Keratinocyte (primary cell): Measurements from ENCODE around the gene RUNX1. TPM values are rescaled to one million over a fixed set of nuclear protein-coding genes. Genes with fewer than 3 reads are reported as not detected.

Experiments used
- DNase-seq: peaks from one replicate; pipeline ENCODE4 v3.0.0-alpha.2; 2011; ENCODE audit warnings: low read depth, missing footprints, low spot score
- FAIRE-seq: peaks from 2 replicates; lab custom pipeline; 2011; peaks lifted over from hg19 to GRCh38; lab: Jason Lieb, UNC
- H2AFZ ChIP-seq: 2 replicates; pipeline ENCODE4 v1.6.0; 2012; ENCODE audit warnings: low read length, control low read depth, inconsistent platforms; ENCODE audit not compliant: control insufficient read depth
- H3K27ac ChIP-seq: 2 replicates; pipeline ENCODE4 v1.5.1; 2011; ENCODE audit warnings: low read length; ENCODE audit not compliant: control insufficient read depth, insufficient read depth
- H3K27me3 ChIP-seq: 3 replicates; pipeline ENCODE4 v1.6.0; 2011; ENCODE audit warnings: low read length; ENCODE audit not compliant: control insufficient read depth, insufficient read depth; ENCODE audit errors: extremely low read depth
- H3K36me3 ChIP-seq, 2 experiments: 2 replicates in 1 of 2; 3 replicates in 1 of 2; pipeline ENCODE4 v1.5.1; 2011; ENCODE audit warnings: low read length in 2 of 2, mild to moderate bottlenecking in 1 of 2; ENCODE audit not compliant: control insufficient read depth in 2 of 2, insufficient read depth in 2 of 2; ENCODE audit errors: extremely low read depth in 1 of 2
- H3K4me1 ChIP-seq: 3 replicates; pipeline ENCODE4 v1.5.1; 2011; ENCODE audit warnings: low read length; ENCODE audit not compliant: control insufficient read depth, insufficient read depth; ENCODE audit errors: extremely low read depth
- H3K4me2 ChIP-seq: 3 replicates; pipeline ENCODE4 v1.6.0; 2011; ENCODE audit warnings: low read depth, low read length; ENCODE audit not compliant: control insufficient read depth, insufficient read depth; ENCODE audit errors: extremely low read depth
- H3K4me3 ChIP-seq, 3 experiments: fragments of 200-600 bp in 1 of 3; sonication (generic) in 1 of 3; 2 replicates in 2 of 3; 3 replicates in 1 of 3; pipeline ENCODE4 v1.5.1; 2011 to 2016; ENCODE audit warnings: low read length in 3 of 3, mild to moderate bottlenecking in 3 of 3, control low read depth in 2 of 3, inconsistent platforms in 1 of 3, low read depth in 1 of 3, mixed read lengths in 1 of 3, mixed run types in 1 of 3, moderate library complexity in 1 of 3; ENCODE audit not compliant: control insufficient read depth in 2 of 3, insufficient read depth in 2 of 3; ENCODE audit errors: extremely low read depth in 1 of 3
- H3K79me2 ChIP-seq: 2 replicates; pipeline ENCODE4 v1.6.0; 2012; ENCODE audit warnings: low read length; ENCODE audit not compliant: control insufficient read depth, insufficient read depth
- H3K9ac ChIP-seq: 3 replicates; pipeline ENCODE4 v1.6.0; 2011; ENCODE audit warnings: low read length; ENCODE audit not compliant: control insufficient read depth, insufficient read depth; ENCODE audit errors: extremely low read depth
- H3K9me1 ChIP-seq: 3 replicates; pipeline ENCODE4 v1.6.0; 2011; ENCODE audit warnings: low read length; ENCODE audit not compliant: control insufficient read depth, insufficient read depth; ENCODE audit errors: extremely low read depth
- H3K9me3 ChIP-seq: 2 replicates; pipeline ENCODE4 v1.5.1; 2012; ENCODE audit warnings: low read depth, low read length; ENCODE audit not compliant: control insufficient read depth
- H4K20me1 ChIP-seq: 3 replicates; pipeline ENCODE4 v1.6.0; 2011; ENCODE audit warnings: low read length; ENCODE audit not compliant: control insufficient read depth, insufficient read depth; ENCODE audit errors: extremely low read depth
- CTCF ChIP-seq, 3 experiments: IDR thresholded peaks in 1 of 3; conservative IDR thresholded peaks in 1 of 3; optimal IDR thresholded peaks in 1 of 3; 2 replicates in 2 of 3; 3 replicates in 1 of 3; pipeline versions ENCODE3 to v1.5.1; 2011; ENCODE audit warnings: low read length in 3 of 3, mild to moderate bottlenecking in 3 of 3, moderate library complexity in 2 of 3, control low read depth in 1 of 3, inconsistent platforms in 1 of 3; ENCODE audit not compliant: insufficient read depth in 2 of 3; ENCODE audit errors: extremely low read depth in 1 of 3
- EZH2 ChIP-seq: IDR thresholded peaks from one replicate; pipeline ENCODE4 v1.6.1; 2012; ENCODE audit warnings: inconsistent platforms, mild to moderate bottlenecking, low read length, moderate library complexity
- dilution Hi-C: fragments of 300-500 bp; cut with MboI; formaldehyde crosslinking; loops from one replicate; pipeline ENCODE4 v1.7.0; 2020; ENCODE audit warnings: low sequenced_read_pairs; ENCODE audit not compliant: extremely low pct_ligation_motif_present
- polyA plus RNA-seq, 5 experiments: library from polyadenylated mRNA; depleted of rRNA in 3 of 5; stranded (reverse) in 3 of 5; stranded (forward) in 1 of 5; unstranded in 1 of 5; fragments of >200 nt; gene quantifications; 1 replicate in 1 of 5; 2 replicates in 3 of 5; 3 replicates in 1 of 5; pipeline versions ENCODE4 v1.2.1 to v1.2.3, GENCODE V29; 2011 to 2012; ENCODE audit warnings: missing spikeins in 2 of 5, low read depth in 1 of 5, low replicate concordance in 1 of 5

RUNX1 gene
- polyA plus RNA-seq, 1 donor (not counting 4 experiments of a cell fraction or from before 2014, with no cell fraction given), result 44.9 TPM

GRCh38 chr21:34781526-34781925 lies 267.6 kb downstream of the RUNX1 start:
- dilution Hi-C loops, result no loop called here
- DNase-seq (no peak), FAIRE-seq (no peak)
- H3K9ac ChIP-seq, result no peak overlapping the region
- H3K79me2 ChIP-seq, result no peaks in the 10 kb centered on the region
- H3K27ac ChIP-seq, result no peak overlapping the region
- TF ChIP-seq EZH2 (no peak), CTCF (optimal IDR thresholded peaks at IDR 0.05 in 1 of 3, IDR thresholded peaks at IDR 0.05 in 1 of 3, conservative IDR thresholded peaks at IDR 0.05 in 1 of 3; ENCODE audit: extremely low read depth in 1 of 3, insufficient read depth in 2 of 3, low read length in 3 of 3) (no peak)
- no peaks in the 10 kb centered on the region for H4K20me1 ChIP-seq
- no peaks in the 10 kb centered on the region for H3K9me1 ChIP-seq
- H3K27me3 ChIP-seq, result no peaks in the 10 kb centered on the region
- H3K9me3 ChIP-seq, result no peaks in the 10 kb centered on the region
- no peaks in the 10 kb centered on the region for H3K4me1 ChIP-seq
- no peak overlapping the region for H2AFZ ChIP-seq
- H3K4me2 ChIP-seq, result no peak overlapping the region
- no peaks in the 10 kb centered on the region for H3K36me3 ChIP-seq
- H3K4me3 ChIP-seq, result no peak overlapping the region

GRCh38 chr21:34779860-34780259 lies 269.2 kb downstream of the RUNX1 start:
- FAIRE-seq (no peak), DNase-seq (no peak)
- no peak overlapping the region for H3K9ac ChIP-seq
- H3K27me3 ChIP-seq, result no peaks in the 10 kb centered on the region
- no peaks in the 10 kb centered on the region for H4K20me1 ChIP-seq
- TF ChIP-seq EZH2 (no peak), CTCF (optimal IDR thresholded peaks at IDR 0.05 in 1 of 3, IDR thresholded peaks at IDR 0.05 in 1 of 3, conservative IDR thresholded peaks at IDR 0.05 in 1 of 3; ENCODE audit: extremely low read depth in 1 of 3, insufficient read depth in 2 of 3, low read length in 3 of 3) (no peak)
- no peak overlapping the region for H3K4me2 ChIP-seq
- no peaks in the 10 kb centered on the region for H3K79me2 ChIP-seq
- H3K27ac ChIP-seq, result no peak overlapping the region
- H3K4me3 ChIP-seq, result no peak overlapping the region
- dilution Hi-C loops, result no loop called here
- H3K9me3 ChIP-seq, result no peaks in the 10 kb centered on the region
- H2AFZ ChIP-seq, result no peak overlapping the region
- no peaks in the 10 kb centered on the region for H3K9me1 ChIP-seq
- no peaks in the 10 kb centered on the region for H3K36me3 ChIP-seq
- no peaks in the 10 kb centered on the region for H3K4me1 ChIP-seq
